ES-I3 (cell line): ENCODE data around the gene POLQ.
"Not testable (repeated sequence)": the region's sequence is repeated elsewhere in the genome, so short reads cannot be mapped to it uniquely, and the experiment has no call there.

Experiments
- H3K36me3 ChIP-seq: 2 replicates; pipeline ENCODE4 v1.6.1; 2013; ENCODE audit warnings: mild to moderate bottlenecking, low read length, control low read depth, moderate library complexity; ENCODE audit not compliant: insufficient read depth
- H3K4me1 ChIP-seq: 2 replicates; pipeline ENCODE4 v1.6.1; 2013; ENCODE audit warnings: mild to moderate bottlenecking, control low read depth, low read length; ENCODE audit not compliant: insufficient read depth
- H3K9ac ChIP-seq: 2 replicates; pipeline ENCODE4 v1.6.1; 2013; ENCODE audit warnings: low read depth, mild to moderate bottlenecking, low read length, moderate library complexity
- H3K9me3 ChIP-seq: 2 replicates; pipeline ENCODE4 v1.6.1; 2013; ENCODE audit warnings: mild to moderate bottlenecking, low read length, moderate library complexity; ENCODE audit not compliant: control insufficient read depth, insufficient read depth

The POLQ gene

DNA sequence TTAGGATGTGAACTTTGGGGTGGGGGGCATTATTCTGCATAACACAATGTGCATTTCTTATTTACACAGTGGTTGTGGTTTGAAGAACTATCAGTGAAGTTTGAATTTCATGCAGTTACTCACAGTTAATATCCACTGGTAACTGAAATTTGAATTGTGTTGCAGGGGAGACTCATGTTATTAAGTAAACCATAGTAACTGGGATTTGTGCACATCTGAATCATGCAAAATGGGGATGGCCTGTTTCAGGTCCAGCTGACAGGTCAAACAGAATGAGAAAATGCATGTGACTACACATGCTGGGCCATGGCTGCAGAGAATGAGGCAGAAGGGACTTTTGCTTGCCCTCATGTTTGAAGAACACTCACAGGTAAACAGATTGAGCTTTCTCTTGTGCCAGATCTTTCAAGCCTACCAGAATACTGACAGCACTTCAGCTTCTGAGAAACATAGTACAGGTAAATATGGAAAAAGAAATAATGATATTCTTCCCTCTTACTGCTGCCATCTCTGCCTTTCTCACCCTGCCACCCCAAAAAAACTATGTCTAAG is 115.0 kb downstream of the POLQ start:
- peaks cover 21% of the 10 kb centered on the region for H3K36me3 ChIP-seq
- H3K9me3 ChIP-seq: no peaks in the 10 kb centered on the region
- H3K9ac ChIP-seq: no peak overlapping the region
- H3K4me1 ChIP-seq: no peaks in the 10 kb centered on the region

DNA sequence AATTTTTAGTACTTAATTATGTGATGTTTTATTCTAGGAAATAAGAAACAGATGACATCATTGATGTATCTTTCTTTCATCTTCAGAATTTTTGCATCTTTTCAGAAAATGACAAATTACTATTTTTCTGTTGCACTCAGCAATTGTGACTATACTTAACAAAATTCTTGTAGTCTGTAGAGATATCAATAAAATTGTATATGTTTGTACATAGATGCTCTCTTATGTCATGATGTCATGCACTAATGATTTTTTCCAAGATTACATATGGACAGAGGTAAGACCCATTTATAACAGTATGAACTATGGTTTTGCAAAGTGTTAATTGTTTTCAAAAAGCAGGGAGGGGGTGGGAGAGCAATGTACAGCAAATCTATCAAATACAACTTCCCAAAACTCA is 121.2 kb downstream of the POLQ start:
- Histone ChIP-seq H3K36me3 (0 out of 2 replicates have a peak, but pooled peaks cover 2% of the 10 kb centered on the region), H3K9me3 (no peaks in the 10 kb centered on the region), H3K4me1 (no peaks in the 10 kb centered on the region), H3K9ac (no peak overlapping the region)

DNA sequence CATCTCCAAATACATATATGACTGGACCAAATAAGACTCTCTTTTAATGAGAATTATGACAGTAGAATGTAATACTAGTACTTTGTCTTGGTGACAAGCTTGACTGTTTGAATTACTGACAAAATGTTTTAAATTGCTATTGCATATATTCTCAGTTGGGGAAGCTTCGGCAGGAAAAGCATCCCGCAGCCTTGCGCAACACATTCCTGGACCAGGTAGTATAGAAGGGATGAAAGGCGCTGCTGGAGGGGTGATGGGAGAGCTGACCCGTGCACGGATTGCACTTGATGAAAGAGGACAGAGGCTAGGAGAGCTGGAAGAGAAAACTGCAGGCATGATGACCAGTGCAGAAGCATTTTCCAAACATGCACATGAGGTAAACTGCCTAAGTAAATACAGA is 127.6 kb downstream of the POLQ start:
- Histone ChIP-seq H3K36me3 (no peaks in the 10 kb centered on the region), H3K9ac (no peak overlapping the region), H3K9me3 (no peaks in the 10 kb centered on the region), H3K4me1 (no peaks in the 10 kb centered on the region)

DNA sequence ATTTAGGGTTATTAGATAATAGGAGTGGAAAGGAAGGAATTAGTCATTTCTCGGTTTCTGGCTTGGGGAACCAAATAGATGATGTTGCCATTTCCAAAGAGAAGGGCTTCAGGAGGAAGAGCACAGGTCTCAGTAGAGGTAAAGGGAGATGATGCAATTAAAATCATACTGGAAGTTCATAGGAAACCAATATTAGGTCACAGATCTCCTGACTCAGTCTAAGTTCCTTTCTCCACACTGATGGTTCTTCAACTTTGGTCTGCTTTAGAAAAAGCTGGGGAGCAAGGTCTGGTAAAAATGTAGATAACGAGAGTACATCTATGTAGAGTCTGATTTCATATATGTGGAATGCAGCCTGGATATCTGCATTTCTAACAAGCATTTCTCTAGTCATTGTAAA is 130.9 kb downstream of the POLQ start:
- H3K9ac ChIP-seq: no peak overlapping the region
- H3K36me3 ChIP-seq: no peaks in the 10 kb centered on the region
- no peaks in the 10 kb centered on the region for H3K4me1 ChIP-seq
- no peaks in the 10 kb centered on the region for H3K9me3 ChIP-seq

DNA sequence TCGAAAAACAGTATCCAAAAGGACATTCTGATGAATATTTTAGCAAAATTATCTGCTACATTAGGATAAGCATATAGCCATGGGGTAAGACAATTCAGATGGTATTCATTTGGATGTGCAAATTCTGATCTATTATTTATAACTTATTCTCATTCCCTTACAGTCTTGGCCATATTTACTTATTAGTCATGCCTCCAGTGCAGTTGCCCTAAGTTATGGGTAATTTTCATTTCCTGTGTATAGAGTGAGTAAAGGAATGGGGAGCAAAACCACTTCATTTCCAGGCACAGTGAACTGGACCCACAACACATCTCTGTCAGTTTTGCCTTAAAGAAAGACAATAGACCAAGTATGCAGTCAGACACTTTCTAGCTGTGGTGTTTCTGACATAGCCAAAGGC is 134.3 kb downstream of the POLQ start:
- H3K36me3 ChIP-seq: no peaks in the 10 kb centered on the region
- no peaks in the 10 kb centered on the region for H3K4me1 ChIP-seq
- no peak overlapping the region for H3K9ac ChIP-seq
- H3K9me3 ChIP-seq: no peaks in the 10 kb centered on the region

DNA sequence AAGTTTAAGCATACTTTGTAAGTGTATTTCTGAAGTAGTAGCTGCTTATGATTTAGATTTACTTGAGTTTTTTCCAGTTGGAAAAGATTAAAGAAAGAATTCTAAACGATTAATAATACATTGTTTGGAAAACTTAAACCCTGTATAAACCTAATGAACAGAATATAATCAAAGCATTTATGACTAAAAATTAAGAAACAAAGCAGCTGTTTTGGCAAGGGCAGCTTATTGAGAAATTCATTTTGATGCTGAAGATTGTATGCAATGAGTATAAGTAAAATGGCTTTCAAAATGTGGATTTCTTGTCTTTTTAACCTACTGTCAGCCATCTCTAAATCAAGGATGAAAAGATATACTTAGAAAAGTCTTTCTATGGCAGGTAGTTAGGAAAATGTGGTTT is 140.2 kb downstream of the POLQ start:
- Histone ChIP-seq H3K4me1 (no peaks in the 10 kb centered on the region), H3K9me3 (no peaks in the 10 kb centered on the region), H3K36me3 (no peaks in the 10 kb centered on the region), H3K9ac (no peak overlapping the region)

DNA sequence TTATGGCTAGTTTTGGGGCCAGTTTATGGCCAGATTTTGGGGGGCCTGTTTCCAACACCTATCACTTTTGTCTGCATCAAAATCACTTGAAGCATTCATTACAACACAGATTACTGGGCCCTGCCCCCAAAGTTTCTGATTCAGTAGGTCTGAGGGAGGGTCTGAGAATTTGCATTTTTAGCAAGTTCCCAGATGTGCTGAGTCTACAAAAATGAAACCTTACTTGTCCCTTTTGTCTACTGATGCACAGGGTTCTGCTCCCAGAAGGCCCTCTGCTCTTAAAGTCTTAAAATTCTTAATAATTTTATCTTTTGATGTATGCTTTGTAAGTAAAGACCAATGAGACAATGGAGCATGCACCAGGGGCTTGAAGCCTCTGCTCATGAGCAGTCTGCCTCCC is 146.0 kb downstream of the POLQ start:
- no peaks in the 10 kb centered on the region for H3K4me1 ChIP-seq
- H3K9me3 ChIP-seq: no peaks in the 10 kb centered on the region
- H3K36me3 ChIP-seq: no peaks in the 10 kb centered on the region
- H3K9ac ChIP-seq: no peak overlapping the region

DNA sequence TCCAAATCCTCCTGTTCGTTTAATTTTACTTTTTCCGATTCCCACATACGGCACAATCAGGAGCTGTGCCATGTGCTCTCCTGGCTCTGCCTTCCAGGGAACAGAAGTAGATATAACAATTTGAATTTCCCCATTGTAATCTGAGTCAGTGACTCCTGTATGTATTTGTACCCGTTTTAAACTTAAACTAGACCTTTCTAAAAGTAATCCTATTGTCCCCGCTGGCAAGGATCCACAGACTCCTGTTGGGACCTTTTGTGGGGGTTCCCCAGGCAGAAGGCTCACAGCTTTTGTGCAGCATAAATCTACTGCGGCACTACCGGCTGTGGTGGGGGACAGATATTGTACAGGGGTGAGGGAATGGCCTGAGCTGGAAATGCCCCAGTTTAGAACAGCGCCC is 147.7 kb downstream of the POLQ start:
- H3K9me3 ChIP-seq, H3K36me3 ChIP-seq, H3K9ac ChIP-seq, H3K4me1 ChIP-seq: not testable (repeated sequence)

DNA sequence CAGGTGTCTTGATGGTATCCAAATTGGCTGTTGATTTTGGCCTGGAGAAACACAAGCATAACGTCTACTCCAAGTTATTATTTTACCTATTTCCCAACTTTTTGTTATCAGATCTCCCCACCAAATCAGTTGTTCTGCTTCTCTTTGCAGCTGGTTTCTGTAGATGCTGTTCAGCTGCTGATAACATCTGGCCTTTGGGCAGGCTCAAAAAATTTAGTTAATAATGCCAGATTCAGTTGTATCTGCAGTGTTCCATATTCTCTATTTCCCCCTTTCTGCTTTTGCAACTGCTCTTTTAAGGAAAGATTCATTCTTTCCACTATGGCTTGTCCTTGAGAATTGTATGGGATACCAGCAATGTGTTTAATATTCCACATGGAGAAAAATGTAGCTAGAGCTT is 149.8 kb downstream of the POLQ start:
- H3K9me3 ChIP-seq, H3K36me3 ChIP-seq, H3K4me1 ChIP-seq, H3K9ac ChIP-seq: not testable (repeated sequence)

DNA sequence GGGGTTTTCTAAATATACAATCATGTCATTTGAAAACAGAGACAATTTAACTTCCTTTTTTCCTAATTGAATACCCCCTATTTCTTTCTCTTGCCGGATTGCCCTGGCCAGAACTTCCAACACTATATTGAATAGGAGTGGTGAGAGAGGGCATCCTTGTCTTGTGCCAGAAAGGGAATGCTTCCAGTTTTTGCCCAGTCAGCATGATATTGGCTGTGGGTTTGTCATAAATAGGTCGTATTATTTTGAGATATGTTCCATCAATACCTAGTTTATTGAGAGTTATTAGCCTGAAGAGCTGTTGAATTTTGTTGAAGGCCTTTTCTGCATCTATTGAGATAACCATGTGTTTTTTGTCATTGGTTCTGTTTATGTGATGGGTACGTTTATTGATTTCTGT is 157.5 kb downstream of the POLQ start:
- not testable (repeated sequence) for H3K36me3 ChIP-seq, H3K9me3 ChIP-seq, H3K9ac ChIP-seq, H3K4me1 ChIP-seq
